GM18868 (cell line): ENCODE results near the gene TLX1.

Source experiments
- ATAC-seq: cut with Tn5 transposase; IDR thresholded peaks from one replicate; pipeline ENCODE4 v1.9.1; 2021; ENCODE audit warnings: mild to moderate bottlenecking, moderate library complexity; ENCODE audit not compliant: unreplicated experiment

Gene TLX1

GRCh38 chr10:101130984-101131961 is at the start of gene TLX1:
Gene TLX1 (plus strand): TSS chr10:101131300. CDS start chr10:101131542, 242 bp downstream.
- ATAC-seq = no peak

DNA sequence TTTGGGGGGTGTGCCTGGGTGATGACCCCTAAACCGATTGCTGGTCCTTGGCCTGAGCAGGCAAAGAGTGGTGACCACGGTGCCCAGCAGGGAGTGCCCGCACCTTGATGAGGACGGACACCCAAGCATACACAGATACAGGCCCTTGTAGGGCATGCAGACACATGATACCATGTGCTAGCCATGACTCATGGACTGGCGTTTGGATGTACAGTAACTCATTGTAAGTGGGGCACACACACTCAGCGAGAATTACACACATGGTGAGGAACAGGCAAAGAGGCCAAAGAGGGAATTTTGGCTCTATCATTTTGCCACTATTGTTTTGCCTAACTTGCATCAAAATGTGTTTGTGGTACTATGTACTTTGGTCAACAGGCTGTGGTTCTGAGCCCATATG is 45.3 kb upstream of the TLX1 start:
- ATAC-seq = no peak

GRCh38 chr10:101087376-101087775 is 43.7 kb upstream of the TLX1 start:
- ATAC-seq = no peak

- no peak for ATAC-seq
Observed at GRCh38 chr10:101087965-101088364, 43.1 kb upstream of the TLX1 start.

GRCh38 chr10:101089520-101090299 is 41.4 kb upstream of the TLX1 start:
- ATAC-seq = no peak

GRCh38 chr10:101090597-101090996 is 40.5 kb upstream of the TLX1 start:
- no peak for ATAC-seq

DNA sequence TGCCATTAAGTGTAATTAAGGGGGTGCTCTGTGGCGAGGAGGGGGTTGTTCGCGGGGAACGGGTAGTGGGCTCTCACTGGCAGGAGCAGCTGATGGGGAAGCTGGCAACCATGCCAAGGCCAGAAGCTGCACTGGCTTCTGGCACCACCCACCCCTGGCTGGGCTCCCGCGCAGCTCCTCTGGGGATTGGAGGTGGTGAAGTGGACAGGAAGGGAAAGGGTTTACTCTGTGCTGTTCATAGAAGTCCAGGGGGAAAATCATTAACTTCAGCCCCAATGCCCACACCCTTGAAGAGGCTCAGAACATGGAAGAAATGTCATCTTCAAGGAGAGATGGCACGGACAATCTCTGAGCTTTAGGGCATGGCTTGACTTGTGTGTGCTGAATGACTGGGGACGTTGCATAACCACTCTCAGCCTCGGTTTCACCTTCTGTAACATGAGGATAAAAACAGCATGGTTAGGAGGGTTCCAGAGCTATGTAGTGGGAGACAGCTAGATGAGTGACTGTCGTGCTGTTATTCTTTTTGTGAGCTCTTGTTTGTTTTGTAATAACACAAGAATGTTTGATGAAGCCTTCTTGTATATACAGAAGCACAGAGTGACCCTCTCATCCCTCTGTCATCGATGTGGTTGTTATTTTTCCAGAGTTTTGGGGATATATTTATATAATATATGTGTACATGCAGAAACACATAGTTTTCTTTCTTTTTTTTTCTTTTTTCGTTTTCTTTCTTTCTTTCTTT is 39.4 kb upstream of the TLX1 start:
- no peak for ATAC-seq

- ATAC-seq = no peak
Observed at GRCh38 chr10:101092881-101093354, 38.2 kb upstream of the TLX1 start.

DNA sequence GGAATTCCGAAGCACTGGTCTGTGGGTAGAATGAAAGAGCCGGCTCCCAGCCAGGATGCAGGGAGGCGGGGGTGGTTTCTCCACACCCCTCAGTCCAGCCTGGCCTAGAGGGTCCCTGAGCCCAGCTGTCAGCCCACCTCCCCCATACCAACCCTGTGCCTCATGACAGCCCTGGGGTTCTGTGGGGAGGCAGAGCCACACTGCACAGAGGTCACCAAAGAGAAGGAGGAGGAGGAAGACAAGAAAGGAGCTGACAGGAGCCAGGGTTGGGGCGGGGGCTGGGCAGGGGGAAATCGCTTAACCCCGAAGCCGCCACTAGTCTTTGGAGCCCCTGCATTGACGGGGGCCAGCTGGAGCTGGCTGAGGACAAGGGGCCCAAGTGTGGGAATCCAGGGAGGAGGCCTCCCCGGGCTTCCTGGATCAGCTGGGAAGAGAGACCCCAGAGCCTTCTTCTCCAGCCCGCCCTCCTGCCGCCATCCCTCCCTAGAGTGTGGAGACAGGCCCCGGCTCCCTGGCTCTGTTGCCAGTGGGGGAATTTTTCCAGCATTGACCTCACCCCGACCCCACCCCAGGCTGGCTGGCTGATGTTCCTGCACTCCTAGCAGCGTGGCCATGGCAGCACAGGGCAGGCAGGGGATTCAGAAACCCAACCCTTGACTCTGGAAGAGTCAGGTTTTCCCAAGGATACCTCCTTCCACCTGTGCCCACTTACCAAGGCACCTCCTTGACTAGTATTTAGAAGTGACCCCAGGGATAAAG is 36.8 kb upstream of the TLX1 start:
- no peak for ATAC-seq

DNA sequence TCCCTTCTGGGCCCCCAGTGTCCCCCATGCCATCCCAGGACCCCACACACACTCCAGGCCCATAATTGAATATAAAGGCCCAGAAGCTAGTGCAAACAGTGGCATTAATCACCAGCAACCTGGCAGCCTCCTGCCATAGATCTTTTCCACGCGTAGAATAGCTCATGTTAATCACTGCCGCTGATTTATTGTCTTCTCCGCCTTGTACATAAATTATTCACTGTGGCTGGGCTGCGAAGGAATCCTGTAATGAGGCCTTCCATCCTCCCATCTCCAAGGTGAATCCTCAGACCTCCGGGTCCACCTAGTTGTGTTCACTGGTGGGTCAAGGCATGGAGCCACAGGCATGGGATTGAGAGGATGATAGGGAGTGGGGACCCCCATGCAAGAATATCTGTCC is 36.1 kb upstream of the TLX1 start:
- ATAC-seq = no peak

DNA sequence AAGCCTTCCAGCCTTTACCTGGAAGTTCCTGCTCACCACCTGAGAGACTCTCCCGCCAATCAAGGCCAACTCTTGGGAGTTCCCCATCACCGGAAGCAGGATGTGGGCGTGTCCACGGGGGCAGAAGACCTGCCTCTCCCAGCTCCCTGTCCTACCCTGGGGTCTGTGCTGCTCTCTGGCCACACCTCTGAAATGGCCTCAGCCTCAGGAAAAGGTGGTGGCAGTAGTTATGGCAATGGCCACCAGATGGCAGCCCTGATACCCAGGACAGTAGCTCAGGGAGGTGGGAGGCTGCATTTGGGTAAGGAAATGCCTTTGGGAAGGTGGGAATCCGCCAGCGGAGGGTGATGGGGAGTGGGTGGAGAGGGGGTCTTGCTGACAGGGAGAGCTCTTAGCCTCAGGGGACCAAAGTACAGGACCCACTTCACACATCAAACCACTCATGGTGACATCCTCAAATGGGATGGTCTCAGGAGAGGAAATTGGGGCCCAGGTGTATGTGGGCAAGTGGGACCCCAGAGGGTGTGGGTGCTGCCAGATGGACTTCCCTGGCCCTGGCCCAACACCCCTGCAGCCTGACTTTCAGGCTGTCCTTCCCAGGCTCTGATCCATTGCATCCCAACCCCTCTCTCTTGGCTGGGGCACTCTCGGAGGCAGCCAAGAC is 35.4 kb upstream of the TLX1 start:
- no peak for ATAC-seq

GRCh38 chr10:101096378-101096777 is 34.7 kb upstream of the TLX1 start:
- ATAC-seq = no peak

GRCh38 chr10:101097881-101098280 is 33.2 kb upstream of the TLX1 start:
- ATAC-seq = no peak

DNA sequence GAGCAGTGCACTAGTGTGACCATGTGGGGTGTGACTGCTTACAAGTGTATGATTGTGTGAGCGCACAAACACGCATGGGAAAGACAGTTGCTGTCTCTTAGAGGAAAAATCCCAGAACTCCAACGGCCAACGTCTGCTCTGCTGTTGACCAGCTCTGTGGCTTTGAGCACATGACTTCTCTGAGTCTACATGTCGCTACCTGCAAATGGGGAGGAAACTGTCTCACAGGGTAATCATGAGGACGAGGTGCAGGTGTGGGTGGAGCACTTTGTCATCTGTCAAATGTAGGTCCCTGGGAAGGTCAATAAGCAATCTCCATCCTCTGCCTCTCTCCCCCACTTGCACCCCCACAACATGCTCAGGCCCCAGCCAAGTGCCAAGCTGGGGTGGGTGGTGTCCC is 31.2 kb upstream of the TLX1 start:
- ATAC-seq = no peak

DNA sequence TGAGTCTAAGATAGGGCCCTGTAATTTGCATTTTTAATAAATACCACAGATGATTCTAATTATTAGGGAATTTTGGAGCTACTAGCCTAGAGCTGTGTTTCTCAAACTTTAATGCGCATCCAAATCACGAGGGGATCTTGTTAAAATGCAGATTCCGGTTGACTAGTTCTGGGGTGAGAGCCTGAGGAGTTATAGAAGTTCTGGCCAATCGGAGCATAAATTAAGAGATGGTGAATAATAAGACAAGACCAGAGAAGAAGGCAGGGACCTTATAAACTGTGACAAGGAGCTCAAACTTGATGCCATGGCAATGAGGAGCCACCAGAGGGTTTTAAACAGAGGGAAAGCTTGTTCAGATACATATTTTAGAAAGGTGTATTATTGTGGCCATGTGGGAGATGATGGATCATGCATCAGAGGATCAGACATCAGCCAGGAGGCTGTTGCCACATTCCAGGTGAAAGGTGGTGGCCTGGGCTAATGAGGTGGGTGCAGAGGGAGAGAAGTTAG is 29.7 kb upstream of the TLX1 start:
- ATAC-seq = no peak

DNA sequence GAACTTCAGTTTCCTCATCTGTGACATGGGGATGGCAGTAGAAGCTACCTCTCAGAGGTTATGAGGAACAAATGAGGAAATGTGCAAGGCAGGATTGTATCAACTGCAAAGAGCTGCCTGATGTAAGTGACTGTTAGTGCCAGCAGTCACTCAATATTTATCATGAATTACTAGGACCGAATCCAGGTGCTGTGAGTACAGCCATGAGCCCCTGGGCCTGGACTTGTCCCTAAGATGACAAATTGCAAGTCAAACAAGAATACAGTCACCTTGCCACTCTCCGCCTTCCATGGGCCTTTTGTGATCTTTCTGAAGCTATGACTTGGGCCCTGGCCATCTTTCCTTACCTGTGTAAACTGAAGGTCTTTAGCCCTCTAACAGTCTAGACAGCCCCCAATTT is 27.7 kb upstream of the TLX1 start:
- no peak for ATAC-seq

- ATAC-seq = no peak
Observed at GRCh38 chr10:101106351-101106750, 24.7 kb upstream of the TLX1 start.

DNA sequence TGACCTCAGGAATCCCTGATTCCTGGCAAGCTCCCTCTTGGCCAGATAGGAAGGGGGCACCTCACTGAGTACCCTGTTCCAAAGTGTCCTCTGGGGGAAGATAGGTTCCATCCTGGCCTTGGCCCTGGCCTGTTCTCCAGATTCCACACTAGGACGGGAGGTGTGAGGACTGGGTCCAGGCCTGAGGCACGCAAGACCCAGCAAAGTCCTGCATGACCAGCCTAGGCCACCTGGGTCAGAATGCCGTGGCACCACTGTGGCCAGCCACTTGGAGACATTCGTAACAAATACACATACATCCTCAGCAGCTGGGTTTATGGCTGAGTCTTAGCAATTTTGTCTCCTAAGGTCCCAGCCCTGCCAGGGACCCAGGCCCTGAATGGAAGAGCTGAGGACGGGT is 23.3 kb upstream of the TLX1 start:
- no peak for ATAC-seq

DNA sequence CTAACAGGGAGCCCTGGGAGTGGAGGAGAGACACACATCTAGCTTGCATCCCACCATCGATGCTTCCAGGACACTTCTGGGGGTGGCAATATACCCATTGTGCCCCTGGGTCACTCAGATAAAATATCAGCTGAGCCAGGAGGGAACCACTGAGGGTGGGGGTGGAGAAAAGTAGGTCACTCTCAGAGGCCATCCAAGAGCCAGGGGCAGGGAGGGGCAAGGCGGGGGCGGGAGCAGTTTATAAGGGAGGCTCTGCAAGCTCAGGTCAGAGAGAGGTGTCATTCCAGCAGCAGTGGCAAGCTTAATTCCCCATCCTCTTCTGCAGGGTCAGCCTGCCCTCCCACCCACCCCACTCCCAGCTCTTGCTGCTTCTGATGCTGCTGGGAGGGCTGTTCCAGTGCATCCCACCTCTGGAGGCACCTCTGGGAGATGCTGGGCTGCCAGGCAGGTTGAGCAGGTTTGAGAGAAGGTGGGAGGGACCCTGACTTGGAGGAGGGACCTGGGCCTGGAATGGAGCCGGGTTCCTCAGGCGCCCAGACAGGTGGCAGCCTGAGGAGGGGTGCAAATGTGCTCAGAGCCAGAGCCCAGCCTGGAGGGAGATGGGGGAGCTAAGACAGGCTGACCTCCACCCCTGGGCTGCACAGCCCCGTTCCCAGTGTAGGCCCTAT is 20.1 kb upstream of the TLX1 start:
- no peak for ATAC-seq
